GM23248 (cell line): ENCODE results near the gene LYVE1. TPM values are rescaled to one million over a fixed set of nuclear protein-coding genes. Genes with fewer than 3 reads are reported as not detected.
"Not testable (repeated sequence)": the region's sequence is repeated elsewhere in the genome, so short reads cannot be mapped to it uniquely, and the experiment has no call there.

ENCODE experiments used
- DNase-seq: peaks from one replicate; pipeline ENCODE4 v3.0.0-alpha.2; 2015
- H2AFZ ChIP-seq: fragments of 200-600 bp; sonication (generic); 2 replicates; pipeline ENCODE4 v1.6.1; 2016; ENCODE audit warnings: antibody characterized with exemption
- H3F3A ChIP-seq: fragments of 200-600 bp; sonication (generic); 2 replicates; pipeline ENCODE4 v1.6.1; 2016; ENCODE audit warnings: mild to moderate bottlenecking, antibody characterized with exemption, mixed run types; ENCODE audit not compliant: insufficient read depth
- H3K27ac ChIP-seq: fragments of 200-600 bp; sonication (generic); 2 replicates; pipeline ENCODE4 v1.5.1; 2016; ENCODE audit warnings: mild to moderate bottlenecking
- H3K27me3 ChIP-seq: fragments of 200-600 bp; sonication (generic); replicated peaks from 2 replicates; pipeline ENCODE4 v1.6.1; 2016; ENCODE audit warnings: mild to moderate bottlenecking; ENCODE audit not compliant: insufficient read depth
- H3K36me3 ChIP-seq: fragments of 200-600 bp; sonication (generic); 2 replicates; pipeline ENCODE4 v1.6.1; 2016; ENCODE audit warnings: low read depth, mild to moderate bottlenecking
- H3K4me1 ChIP-seq: fragments of 200-600 bp; sonication (generic); 2 replicates; pipeline ENCODE4 v1.6.1; 2016; ENCODE audit warnings: mild to moderate bottlenecking; ENCODE audit not compliant: insufficient read depth
- H3K4me2 ChIP-seq: fragments of 200-600 bp; sonication (generic); one replicate; pipeline ENCODE4 v1.6.1; 2016; ENCODE audit warnings: mild to moderate bottlenecking; ENCODE audit not compliant: unreplicated experiment
- H3K4me3 ChIP-seq: fragments of 200-600 bp; sonication (generic); 2 replicates; pipeline ENCODE4 v1.5.1; 2016; ENCODE audit warnings: mild to moderate bottlenecking
- H3K79me2 ChIP-seq: fragments of 200-600 bp; sonication (generic); 2 replicates; pipeline ENCODE4 v1.6.1; 2016; ENCODE audit warnings: mild to moderate bottlenecking; ENCODE audit not compliant: insufficient read depth
- H3K9ac ChIP-seq: fragments of 200-600 bp; sonication (generic); 2 replicates; pipeline ENCODE4 v1.6.1; 2016; ENCODE audit warnings: mild to moderate bottlenecking
- H3K9me2 ChIP-seq: fragments of 200-600 bp; sonication (generic); 2 replicates; pipeline ENCODE4 v1.6.1; 2016; ENCODE audit warnings: mixed run types, mild to moderate bottlenecking, moderate library complexity; ENCODE audit not compliant: insufficient read depth
- H3K9me3 ChIP-seq: fragments of 200-600 bp; sonication (generic); one replicate; pipeline ENCODE4 v1.6.1; 2017; ENCODE audit warnings: low read depth
- H4K20me1 ChIP-seq: fragments of 200-600 bp; sonication (generic); 2 replicates; pipeline ENCODE4 v1.6.0; 2016; ENCODE audit not compliant: insufficient read depth
- EZH2 ChIP-seq: fragments of 200-600 bp; sonication (generic); IDR thresholded peaks from 2 replicates; pipeline ENCODE4 v1.6.1; 2018; ENCODE audit warnings: antibody characterized with exemption, mild to moderate bottlenecking; ENCODE audit not compliant: insufficient read depth, poor library complexity, severe bottlenecking
- EZH2phosphoT487 ChIP-seq: fragments of 200-600 bp; sonication (generic); IDR thresholded peaks from 2 replicates; pipeline ENCODE4 v1.6.1; 2018; ENCODE audit warnings: antibody characterized with exemption, moderate library complexity, mild to moderate bottlenecking, low read depth; ENCODE audit not compliant: insufficient read depth
- WGBS, 2 experiments: methylation state at CpG; one replicate each; pipeline ENCODE4 v1.1.6; 2015 to 2017; ENCODE audit warnings: low lambda C conversion rate in 2 of 2, low coverage in 1 of 2; ENCODE audit errors: missing lambda C conversion rate in 2 of 2; 5-methylcytosine and 5-hydroxymethylcytosine counted together
- in situ Hi-C: fragments of 300-500 bp; cut with MboI; formaldehyde crosslinking; loops from 2 replicates; pipeline ENCODE4 v1.15.0; 2020
- polyA plus RNA-seq: library from polyadenylated mRNA; unstranded; fragments of >200 nt; fragmentation: Nextera tagmentation; extraction: Ambion mirVana; gene quantifications from 2 replicates; pipeline ENCODE4 v1.2.1, GENCODE V29; 2016
- total RNA-seq: library from RNA; depleted of rRNA; stranded (reverse); fragments of >200 nt; shearing (Covaris generic); gene quantifications from 2 replicates; pipeline ENCODE4 v1.2.3, GENCODE V29; 2014

The LYVE1 gene
- total and polyA plus RNA-seq, 2 experiments from 2014 or later = not detected

DNA sequence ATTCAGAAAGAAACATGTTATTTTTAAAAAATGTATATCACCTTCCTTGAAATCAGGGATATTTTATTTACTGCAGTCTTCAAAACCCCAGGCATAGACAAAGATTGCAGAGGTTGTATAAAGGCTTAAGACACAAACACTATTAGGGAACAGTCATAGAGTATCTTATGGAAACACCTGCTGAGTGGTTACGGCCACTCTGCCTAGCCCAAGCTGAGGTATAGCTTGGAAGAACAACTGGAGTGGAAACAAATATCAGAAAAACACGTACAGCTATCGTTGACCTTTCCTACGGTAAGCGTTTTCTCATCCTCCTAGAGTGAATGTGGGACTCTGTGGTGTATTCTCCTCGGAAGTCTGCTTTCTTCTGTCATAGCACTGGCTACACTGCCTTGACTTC lies 30.4 kb upstream of the LYVE1 start:
- H3K4me2 ChIP-seq = no peak overlapping the region
- 76 to 84% methylated on average over 6 of the region's 6 CpGs for WGBS, 2 experiments
- no peak overlapping the region for H2AFZ ChIP-seq
- H3K4me1 ChIP-seq = no peaks in the 10 kb centered on the region
- DNase-seq = no peak
- in situ Hi-C loops = no loop called here
- no peaks in the 10 kb centered on the region for H3K27me3 ChIP-seq
- no peaks in the 10 kb centered on the region for H3F3A ChIP-seq
- no peaks in the 10 kb centered on the region for H3K79me2 ChIP-seq
- no peak overlapping the region for H3K4me3 ChIP-seq
- no peaks in the 10 kb centered on the region for H3K9me2 ChIP-seq
- H3K27ac ChIP-seq = no peak overlapping the region
- no peak for TF ChIP-seq EZH2phosphoT487
- no peak for TF ChIP-seq EZH2
- no peak overlapping the region for H3K9ac ChIP-seq
- H4K20me1 ChIP-seq = no peaks in the 10 kb centered on the region
- H3K9me3 ChIP-seq = no peaks in the 10 kb centered on the region
- H3K36me3 ChIP-seq = no peaks in the 10 kb centered on the region

DNA sequence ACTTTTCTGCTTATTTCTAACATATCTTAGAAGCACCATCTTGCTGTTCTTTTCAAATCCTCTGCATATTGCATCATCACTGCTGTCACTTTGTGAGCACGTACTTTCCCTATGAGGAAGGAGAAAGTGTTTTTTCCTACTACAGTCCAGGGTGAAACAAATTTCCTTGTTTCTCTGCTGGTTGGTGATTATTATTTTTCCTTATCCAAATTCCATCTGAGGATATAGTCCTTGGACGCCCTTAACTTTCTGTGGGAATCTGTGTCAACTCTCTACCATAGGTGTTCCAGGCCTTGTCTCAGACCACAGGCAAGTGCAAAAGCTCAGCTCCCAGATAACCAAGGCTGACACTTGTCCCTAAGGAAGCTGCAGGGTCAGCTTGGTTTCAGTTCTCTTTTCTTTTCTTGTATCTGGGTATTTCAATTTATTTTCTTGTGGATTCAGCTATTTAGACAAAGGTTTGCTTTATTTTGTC lies 29.4 kb upstream of the LYVE1 start:
- Histone ChIP-seq H3K4me2 (no peak overlapping the region), H3K27me3 (no peaks in the 10 kb centered on the region), H3K4me3 (no peak overlapping the region), H3K79me2 (no peaks in the 10 kb centered on the region), H3K36me3 (no peaks in the 10 kb centered on the region), H2AFZ (no peak overlapping the region), H3F3A (peaks cover 2% of the 10 kb centered on the region; the same call in 1 of the 2 replicates), H3K9ac (no peak overlapping the region), H4K20me1 (no peaks in the 10 kb centered on the region), H3K27ac (no peak overlapping the region), H3K9me2 (no peaks in the 10 kb centered on the region), H3K4me1 (peaks cover 3% of the 10 kb centered on the region), H3K9me3 (no peaks in the 10 kb centered on the region)
- DNase-seq = no peak
- WGBS, 2 experiments = 87 to 92% methylated on average over 2 of the region's 2 CpGs
- TF ChIP-seq EZH2phosphoT487 = no peak
- no peak for TF ChIP-seq EZH2
- in situ Hi-C loops = no loop called here

DNA sequence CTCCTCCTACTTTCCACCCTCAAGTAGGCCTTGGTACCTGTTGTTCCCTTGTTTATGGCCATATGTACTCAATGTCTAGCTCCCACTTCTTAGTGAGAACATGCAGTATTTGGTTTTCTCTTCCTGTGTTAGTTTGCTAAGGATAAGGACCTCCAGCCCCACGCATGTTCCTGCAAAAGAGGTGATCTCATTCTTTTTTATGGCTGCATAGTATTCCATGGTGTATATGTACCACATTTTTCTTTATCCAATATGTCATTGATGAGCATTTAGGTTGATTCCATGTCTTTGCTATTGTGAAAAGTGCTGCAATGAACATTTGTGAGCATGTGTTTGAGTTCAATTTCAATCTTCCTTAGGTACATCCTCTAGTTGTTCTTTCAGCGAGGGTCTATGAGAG lies 27.4 kb upstream of the LYVE1 start:
- H3K36me3 ChIP-seq, in situ Hi-C loops, H3K4me2 ChIP-seq, H3K4me3 ChIP-seq, H3K9ac ChIP-seq, H4K20me1 ChIP-seq, H3K27ac ChIP-seq, DNase-seq, H3K9me3 ChIP-seq, H3K9me2 ChIP-seq, H3K79me2 ChIP-seq, H2AFZ ChIP-seq, H3K27me3 ChIP-seq: not testable (repeated sequence)
- H3K4me1 ChIP-seq = peaks cover 21% of the 10 kb centered on the region
- peaks cover 20% of the 10 kb centered on the region for H3F3A ChIP-seq
- WGBS, 2 experiments = 83 to 85% methylated on average over 2 of the region's 2 CpGs

DNA sequence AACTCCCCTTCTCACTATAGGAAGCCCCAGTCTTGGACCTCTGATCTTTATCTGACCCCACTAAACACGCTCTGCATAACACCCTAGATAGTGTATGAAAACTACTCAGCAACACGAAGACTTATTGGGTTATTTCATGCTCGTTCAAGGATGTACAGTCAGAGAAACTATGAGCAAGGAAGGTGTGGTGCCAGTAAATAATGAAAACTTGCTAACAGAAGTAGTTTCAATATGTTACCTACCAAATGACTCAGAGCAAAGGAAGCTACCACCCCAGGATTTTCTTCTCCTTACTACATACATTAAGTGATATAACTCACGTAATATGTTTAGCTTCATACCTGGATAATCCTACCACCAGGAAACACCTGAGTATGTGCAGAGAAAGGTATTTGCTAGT lies 25.9 kb upstream of the LYVE1 start:
- H3K27me3 ChIP-seq = no peaks in the 10 kb centered on the region
- in situ Hi-C loops = no loop called here
- no peak overlapping the region for H3K27ac ChIP-seq
- H3K9ac ChIP-seq = no peak overlapping the region
- H3F3A ChIP-seq = peaks cover 21% of the 10 kb centered on the region
- H2AFZ ChIP-seq = no peak overlapping the region
- WGBS, 2 experiments = 74% methylated on average over 4 of the region's 4 CpGs
- no peaks in the 10 kb centered on the region for H3K79me2 ChIP-seq
- no peak for DNase-seq
- no peak overlapping the region for H3K4me2 ChIP-seq
- H3K4me1 ChIP-seq = peaks cover 27% of the 10 kb centered on the region
- no peaks in the 10 kb centered on the region for H3K36me3 ChIP-seq
- TF ChIP-seq EZH2phosphoT487 (no peak), EZH2 (no peak)
- no peaks in the 10 kb centered on the region for H3K9me3 ChIP-seq
- no peak overlapping the region for H3K4me3 ChIP-seq
- no peaks in the 10 kb centered on the region for H3K9me2 ChIP-seq
- H4K20me1 ChIP-seq = no peaks in the 10 kb centered on the region

DNA sequence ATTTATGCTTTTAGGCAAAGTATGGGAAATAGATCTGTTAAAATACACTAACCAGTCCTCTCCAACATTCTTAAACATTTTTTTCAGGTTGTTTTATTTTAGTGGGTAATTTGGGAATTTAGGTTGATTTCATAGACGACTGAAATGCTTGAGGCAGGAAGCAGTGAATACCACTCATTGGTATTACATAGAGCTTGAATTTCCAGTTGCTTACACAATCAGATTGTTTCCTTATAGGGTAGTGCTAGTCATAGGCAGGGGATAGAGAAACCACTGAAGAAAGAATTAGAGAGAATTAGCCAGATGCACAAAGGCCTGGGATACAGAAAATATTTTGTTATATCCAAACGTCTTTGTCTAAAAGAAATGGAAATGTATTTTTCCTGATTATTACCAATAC lies 23.9 kb upstream of the LYVE1 start:
- no peaks in the 10 kb centered on the region for H4K20me1 ChIP-seq
- no peak overlapping the region for H2AFZ ChIP-seq
- peaks cover 21% of the 10 kb centered on the region for H3F3A ChIP-seq
- no peaks in the 10 kb centered on the region for H3K27me3 ChIP-seq
- peak overlapping the region; percentile 72 for H3K27ac ChIP-seq
- no peaks in the 10 kb centered on the region for H3K9me2 ChIP-seq
- WGBS, 2 experiments = 1 to 2% methylated on average over 2 of the region's 2 CpGs
- DNase-seq = peak; percentile 93
- TF ChIP-seq EZH2 = no peak
- no peak for TF ChIP-seq EZH2phosphoT487
- H3K9me3 ChIP-seq = no peaks in the 10 kb centered on the region
- no peaks in the 10 kb centered on the region for H3K79me2 ChIP-seq
- in situ Hi-C loops = no loop called here
- H3K4me2 ChIP-seq = peak overlapping the region; percentile 49
- peaks cover 31% of the 10 kb centered on the region for H3K4me1 ChIP-seq
- no peak overlapping the region for H3K9ac ChIP-seq
- no peak overlapping the region for H3K4me3 ChIP-seq
- H3K36me3 ChIP-seq = no peaks in the 10 kb centered on the region
